ENCODE results near the gene HMGCR. TPM values are rescaled to one million over a fixed set of nuclear protein-coding genes. Genes with fewer than 3 reads are reported as not detected.

HMGCR gene
- total and polyA plus RNA-seq, 9 of the 15 experiments (the other 6 are each of a cell fraction or from before 2014, with no cell fraction given): 29.5 to 155 (median 61.5) TPM

GRCh38 chr5:75336615-75337336, at the start of gene HMGCR (continued):
- TF ChIP-seq HMGXB4 (CRISPR knock-in tag; IDR thresholded peaks at IDR 0.05): peak; percentile 50; the same call in 1 of the 2 replicates
- TF ChIP-seq SMAD1 (IDR thresholded peaks at IDR 0.05; ENCODE audit: low read depth, low read length, partially characterized antibody): peak; percentile 7
- no peak for TF ChIP-seq PATZ1 (CRISPR knock-in tag; IDR thresholded peaks at IDR 0.05; ENCODE audit: borderline replicate concordance)
- no peak for TF ChIP-seq POU5F1 (IDR thresholded peaks at IDR 0.05; ENCODE audit: borderline replicate concordance, low read depth, low read length, partially characterized antibody)
- peak; percentile 98 for TF ChIP-seq RFX1 (IDR thresholded peaks at IDR 0.05)
- no peak for TF ChIP-seq NCOA4 (IDR thresholded peaks at IDR 0.05; ENCODE audit: partially characterized antibody)
- 0 out of 2 replicates have a peak, but pooled peaks have one; percentile 55 for TF ChIP-seq ERF (CRISPR knock-in tag; IDR thresholded peaks at IDR 0.05)
- TF ChIP-seq GATAD2A (IDR thresholded peaks at IDR 0.05): no peak
- TF ChIP-seq PCBP2 (IDR thresholded peaks at IDR 0.05; ENCODE audit: low read depth, low read length, poor library complexity, severe bottlenecking): no peak
- TF ChIP-seq ZNF318 (IDR thresholded peaks at IDR 0.05; ENCODE audit: borderline replicate concordance in 1 of 2, low read depth in 1 of 2): no peak
- TF ChIP-seq CGGBP1 (CRISPR knock-in tag; IDR thresholded peaks at IDR 0.05): no peak
- TF ChIP-seq SMAD2 (IDR thresholded peaks at IDR 0.05; ENCODE audit: low read depth, low read length): no peak
- TF ChIP-seq ZNF224 (CRISPR knock-in tag; IDR thresholded peaks at IDR 0.05): no peak
- no peak for TF ChIP-seq ZNF124 (CRISPR knock-in tag; IDR thresholded peaks at IDR 0.05)

Measured in K562 (cell line).